ENCODE measurements around the gene PNMA5. TPM values are rescaled to one million over a fixed set of nuclear protein-coding genes. Genes with fewer than 3 reads are reported as not detected.

PNMA5 gene
- total RNA-seq, 1 experiment from 2014 or later, result 0.13 TPM

DNA sequence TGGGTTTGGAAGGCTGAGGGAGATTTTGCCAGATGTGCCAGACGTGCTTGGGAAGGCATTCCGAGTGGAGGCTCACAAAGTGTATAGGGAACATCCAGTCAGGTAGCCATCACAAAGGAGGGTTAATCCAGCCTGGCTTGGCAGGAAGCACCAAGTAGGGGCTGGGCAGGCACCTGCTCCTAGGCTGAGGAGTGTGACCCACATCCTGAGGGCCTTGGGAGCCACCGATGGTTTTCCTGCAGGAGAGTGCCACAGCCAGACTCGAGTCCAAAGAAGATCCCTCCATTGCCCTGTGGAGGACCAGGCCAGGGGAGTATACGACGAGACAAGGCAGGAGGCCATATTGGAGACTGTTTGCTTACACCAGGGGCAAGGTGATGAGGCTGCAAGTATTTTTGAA is 47.2 kb downstream of the PNMA5 start (continued):
- TF ChIP-seq ARID4B (CRISPR knock-in tag; IDR thresholded peaks at IDR 0.05; ENCODE audit: borderline replicate concordance) (no peak), KAT7 (CRISPR knock-in tag; IDR thresholded peaks at IDR 0.05; ENCODE audit: borderline replicate concordance) (no peak), JAZF1 (CRISPR knock-in tag; IDR thresholded peaks at IDR 0.05) (no peak)

DNA sequence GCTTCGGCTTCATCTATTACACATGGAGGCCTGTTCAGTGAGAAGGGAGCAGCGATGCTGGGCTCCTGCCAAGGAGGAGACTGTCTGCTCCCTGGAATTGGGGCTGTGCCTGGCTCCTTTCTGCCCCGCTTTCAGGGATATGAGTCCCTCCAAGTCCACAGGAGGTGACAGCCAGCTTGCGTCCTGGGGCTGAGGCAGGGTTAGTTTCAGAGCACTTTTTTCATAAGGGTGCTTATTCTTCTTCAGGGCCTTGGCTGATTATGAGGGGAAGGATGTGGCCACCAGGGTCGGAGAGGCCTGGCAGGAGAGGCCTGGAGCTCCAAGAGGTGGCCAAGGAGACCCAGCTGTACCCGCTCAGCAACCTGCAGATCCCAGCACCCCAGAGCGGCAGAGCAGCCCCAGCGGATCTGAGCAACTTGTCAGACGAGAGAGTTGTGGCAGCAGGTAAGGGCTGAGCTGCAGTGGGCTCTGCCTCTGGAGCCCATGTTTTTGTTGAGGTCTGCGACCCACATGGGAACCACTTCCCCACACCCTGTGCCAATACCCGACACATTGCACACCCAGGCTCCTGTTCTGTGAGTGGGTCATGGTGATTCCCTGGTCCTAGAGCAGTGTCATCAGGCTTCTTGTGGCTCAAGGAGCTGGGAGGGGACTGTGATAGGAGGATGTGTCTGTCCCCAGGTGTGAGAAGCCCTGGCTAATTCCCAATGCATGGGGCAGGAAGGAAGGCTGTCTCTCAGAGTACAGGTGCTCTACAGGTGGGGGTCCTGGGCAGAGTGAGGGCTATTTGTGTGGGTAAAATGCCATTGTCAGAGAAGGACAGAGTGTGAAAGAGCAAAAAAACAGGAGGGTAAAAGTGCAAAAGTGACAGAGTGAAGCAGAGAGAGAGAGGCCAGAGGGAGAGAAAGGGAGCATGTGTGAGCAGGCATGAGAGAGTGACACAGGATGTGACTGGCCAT is 48.6 kb downstream of the PNMA5 start:
- DNase-seq (ENCODE audit: low spot score) (no peak), ATAC-seq (no peak)
- no peaks in the 10 kb centered on the region for H3K9me3 Mint-ChIP-seq
- no peak overlapping the region for H3K27ac Mint-ChIP-seq
- peaks cover 6% of the 10 kb centered on the region for H3K27me3 Mint-ChIP-seq (ENCODE audit: low read depth)
- H3K4me3 Mint-ChIP-seq, result no peak overlapping the region
- CTCF ChIA-PET, result no interaction called here
- peaks cover 2% of the 10 kb centered on the region for H3K4me1 Mint-ChIP-seq
- POLR2A ChIA-PET, result no interaction called here
- no peaks in the 10 kb centered on the region for H3K36me3 Mint-ChIP-seq
- no peak for TF ChIP-seq PRRX2 (CRISPR knock-in tag; IDR thresholded peaks at IDR 0.05)
- TF ChIP-seq, protein P1, sequence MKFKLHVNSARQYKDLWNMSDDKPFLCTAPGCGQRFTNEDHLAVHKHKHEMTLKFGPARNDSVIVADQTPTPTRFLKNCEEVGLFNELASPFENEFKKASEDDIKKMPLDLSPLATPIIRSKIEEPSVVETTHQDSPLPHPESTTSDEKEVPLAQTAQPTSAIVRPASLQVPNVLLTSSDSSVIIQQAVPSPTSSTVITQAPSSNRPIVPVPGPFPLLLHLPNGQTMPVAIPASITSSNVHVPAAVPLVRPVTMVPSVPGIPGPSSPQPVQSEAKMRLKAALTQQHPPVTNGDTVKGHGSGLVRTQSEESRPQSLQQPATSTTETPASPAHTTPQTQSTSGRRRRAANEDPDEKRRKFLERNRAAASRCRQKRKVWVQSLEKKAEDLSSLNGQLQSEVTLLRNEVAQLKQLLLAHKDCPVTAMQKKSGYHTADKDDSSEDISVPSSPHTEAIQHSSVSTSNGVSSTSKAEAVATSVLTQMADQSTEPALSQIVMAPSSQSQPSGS (CRISPR knock-in tag; IDR thresholded peaks at IDR 0.05; ENCODE audit: borderline replicate concordance, low read depth), result no peak
- TF ChIP-seq, protein P2, sequence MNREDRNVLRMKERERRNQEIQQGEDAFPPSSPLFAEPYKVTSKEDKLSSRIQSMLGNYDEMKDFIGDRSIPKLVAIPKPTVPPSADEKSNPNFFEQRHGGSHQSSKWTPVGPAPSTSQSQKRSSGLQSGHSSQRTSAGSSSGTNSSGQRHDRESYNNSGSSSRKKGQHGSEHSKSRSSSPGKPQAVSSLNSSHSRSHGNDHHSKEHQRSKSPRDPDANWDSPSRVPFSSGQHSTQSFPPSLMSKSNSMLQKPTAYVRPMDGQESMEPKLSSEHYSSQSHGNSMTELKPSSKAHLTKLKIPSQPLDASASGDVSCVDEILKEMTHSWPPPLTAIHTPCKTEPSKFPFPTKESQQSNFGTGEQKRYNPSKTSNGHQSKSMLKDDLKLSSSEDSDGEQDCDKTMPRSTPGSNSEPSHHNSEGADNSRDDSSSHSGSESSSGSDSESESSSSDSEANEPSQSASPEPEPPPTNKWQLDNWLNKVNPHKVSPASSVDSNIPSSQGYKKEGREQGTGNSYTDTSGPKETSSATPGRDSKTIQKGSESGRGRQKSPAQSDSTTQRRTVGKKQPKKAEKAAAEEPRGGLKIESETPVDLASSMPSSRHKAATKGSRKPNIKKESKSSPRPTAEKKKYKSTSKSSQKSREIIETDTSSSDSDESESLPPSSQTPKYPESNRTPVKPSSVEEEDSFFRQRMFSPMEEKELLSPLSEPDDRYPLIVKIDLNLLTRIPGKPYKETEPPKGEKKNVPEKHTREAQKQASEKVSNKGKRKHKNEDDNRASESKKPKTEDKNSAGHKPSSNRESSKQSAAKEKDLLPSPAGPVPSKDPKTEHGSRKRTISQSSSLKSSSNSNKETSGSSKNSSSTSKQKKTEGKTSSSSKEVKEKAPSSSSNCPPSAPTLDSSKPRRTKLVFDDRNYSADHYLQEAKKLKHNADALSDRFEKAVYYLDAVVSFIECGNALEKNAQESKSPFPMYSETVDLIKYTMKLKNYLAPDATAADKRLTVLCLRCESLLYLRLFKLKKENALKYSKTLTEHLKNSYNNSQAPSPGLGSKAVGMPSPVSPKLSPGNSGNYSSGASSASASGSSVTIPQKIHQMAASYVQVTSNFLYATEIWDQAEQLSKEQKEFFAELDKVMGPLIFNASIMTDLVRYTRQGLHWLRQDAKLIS (CRISPR knock-in tag; IDR thresholded peaks at IDR 0.05; ENCODE audit: borderline replicate concordance), result no peak
- TF ChIP-seq CTCF (IDR thresholded peaks at IDR 0.05), result no peak
- TF ChIP-seq, protein P3, sequence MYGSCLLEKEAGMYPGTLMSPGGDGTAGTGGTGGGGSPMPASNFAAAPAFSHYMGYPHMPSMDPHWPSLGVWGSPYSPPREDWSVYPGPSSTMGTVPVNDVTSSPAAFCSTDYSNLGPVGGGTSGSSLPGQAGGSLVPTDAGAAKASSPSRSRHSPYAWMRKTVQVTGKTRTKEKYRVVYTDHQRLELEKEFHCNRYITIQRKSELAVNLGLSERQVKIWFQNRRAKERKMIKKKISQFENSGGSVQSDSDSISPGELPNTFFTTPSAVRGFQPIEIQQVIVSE (CRISPR knock-in tag; IDR thresholded peaks at IDR 0.05; ENCODE audit: borderline replicate concordance), result no peak
- no peak for TF ChIP-seq HMGXB4 (CRISPR knock-in tag; IDR thresholded peaks at IDR 0.05)
- no peak for TF ChIP-seq SMAD3 (CRISPR knock-in tag; IDR thresholded peaks at IDR 0.05; ENCODE audit: borderline replicate concordance)
- no peak for TF ChIP-seq FOXJ3 (CRISPR knock-in tag; IDR thresholded peaks at IDR 0.05; ENCODE audit: borderline replicate concordance)
- TF ChIP-seq OVOL2 (CRISPR knock-in tag; IDR thresholded peaks at IDR 0.05; ENCODE audit: borderline replicate concordance), result no peak
- no peak for TF ChIP-seq CREM (CRISPR knock-in tag; IDR thresholded peaks at IDR 0.05)
- TF ChIP-seq, protein P4, sequence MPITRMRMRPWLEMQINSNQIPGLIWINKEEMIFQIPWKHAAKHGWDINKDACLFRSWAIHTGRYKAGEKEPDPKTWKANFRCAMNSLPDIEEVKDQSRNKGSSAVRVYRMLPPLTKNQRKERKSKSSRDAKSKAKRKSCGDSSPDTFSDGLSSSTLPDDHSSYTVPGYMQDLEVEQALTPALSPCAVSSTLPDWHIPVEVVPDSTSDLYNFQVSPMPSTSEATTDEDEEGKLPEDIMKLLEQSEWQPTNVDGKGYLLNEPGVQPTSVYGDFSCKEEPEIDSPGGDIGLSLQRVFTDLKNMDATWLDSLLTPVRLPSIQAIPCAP (CRISPR knock-in tag; IDR thresholded peaks at IDR 0.05), result no peak
- no peak for TF ChIP-seq SOX15 (CRISPR knock-in tag; IDR thresholded peaks at IDR 0.05)
- no peak for TF ChIP-seq ELF4 (CRISPR knock-in tag; IDR thresholded peaks at IDR 0.05; ENCODE audit: low read depth)
- TF ChIP-seq JUN (CRISPR knock-in tag; IDR thresholded peaks at IDR 0.05), result no peak
- TF ChIP-seq ZNF423 (CRISPR knock-in tag; IDR thresholded peaks at IDR 0.05), result no peak
- no peak for TF ChIP-seq KAT7 (CRISPR knock-in tag; IDR thresholded peaks at IDR 0.05; ENCODE audit: borderline replicate concordance)

All from WTC11 (cell line).